ENCODE results near the gene KRT2. TPM values are rescaled to one million over a fixed set of nuclear protein-coding genes. Genes with fewer than 3 reads are reported as not detected.

The KRT2 gene
- total RNA-seq: under 1 TPM in 1 of 3 donors, not detected in 2; 0.12 TPM
- long read RNA-seq, donor 1: 0 reads
- long read RNA-seq, donor 2: 0 reads

DNA sequence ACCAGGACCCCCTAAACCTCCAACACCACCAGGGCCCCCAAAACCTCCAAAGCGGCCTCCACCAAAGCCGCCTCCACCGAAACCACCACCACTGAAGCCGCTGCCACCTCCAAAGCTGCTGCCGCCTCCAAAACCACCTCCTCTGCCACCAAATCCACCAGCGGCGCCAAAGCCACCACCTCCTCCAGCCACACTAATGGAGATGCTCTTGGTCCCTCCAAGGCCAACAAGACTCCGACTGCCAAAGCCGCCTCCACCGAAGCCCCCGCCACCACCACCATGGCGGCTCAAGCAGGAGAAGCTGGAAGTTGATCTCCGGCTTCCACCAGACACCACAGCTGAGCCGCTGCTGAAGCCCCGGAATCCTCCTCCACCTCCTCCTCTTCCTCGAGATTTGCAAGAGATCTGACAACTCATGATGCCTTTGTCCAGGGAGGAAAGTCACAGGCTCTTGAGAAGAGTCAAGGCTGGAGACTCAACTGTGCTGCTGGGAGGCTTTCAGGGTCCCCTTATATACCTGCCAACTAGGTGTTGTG is at the start of gene KRT2:
KRT2 (minus strand) TSS at position 486 of the 536 bp plus-strand sequence; CDS start at position 417, 69 bp downstream.
- intact Hi-C loops (cut with DNase I, micrococcal nuclease): no loop called here
- Histone ChIP-seq H3K9me3 (no peaks in the 10 kb centered on the region), H3K4me1 (ENCODE audit: low read depth) (peaks cover 6% of the 10 kb centered on the region), H3K36me3 (ENCODE audit: low read depth) (no peaks in the 10 kb centered on the region), H3K4me3 (no peak within 1 kb of the TSS)
- no peak for ATAC-seq
- no peak for TF ChIP-seq CTCF (IDR thresholded peaks at IDR 0.05)
- DNase-seq: no peak

- ATAC-seq: no peak
- H3K36me3 ChIP-seq (ENCODE audit: low read depth): no peaks in the 10 kb centered on the region
- no peak for DNase-seq
- TF ChIP-seq CTCF (IDR thresholded peaks at IDR 0.05): no peak
- intact Hi-C loops (cut with DNase I, micrococcal nuclease): no loop called here
- no peaks in the 10 kb centered on the region for H3K4me1 ChIP-seq (ENCODE audit: low read depth)
- no peaks in the 10 kb centered on the region for H3K9me3 ChIP-seq
- H3K4me3 ChIP-seq: no peak overlapping the region
These were observed 49.3 kb upstream of the KRT2 start for GRCh38 chr12:52701281-52701680.

DNA sequence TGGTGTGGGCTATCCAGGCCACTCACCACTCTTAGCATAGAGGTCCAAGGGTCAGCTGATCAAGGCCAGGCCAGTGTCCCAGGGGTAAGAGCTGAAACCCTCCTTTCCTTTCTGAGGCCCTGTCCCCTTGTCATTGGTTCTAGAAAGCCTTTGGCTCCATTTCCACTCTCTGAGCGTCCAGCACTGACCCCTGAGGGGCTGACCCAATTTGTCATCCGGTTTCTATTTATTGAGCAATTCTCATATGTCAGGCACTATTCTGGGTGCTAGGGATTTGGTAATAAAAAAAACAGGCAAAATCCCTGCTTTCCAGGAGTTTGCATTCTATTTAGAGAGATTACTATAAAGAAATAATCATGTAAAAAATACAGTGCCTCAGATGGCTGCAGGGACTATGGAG is 47.9 kb upstream of the KRT2 start:
- no peak overlapping the region for H3K4me3 ChIP-seq
- no peak for TF ChIP-seq CTCF (IDR thresholded peaks at IDR 0.05)
- DNase-seq (no peak), ATAC-seq (no peak)
- intact Hi-C loops (cut with DNase I, micrococcal nuclease): no loop called here
- H3K36me3 ChIP-seq (ENCODE audit: low read depth): no peaks in the 10 kb centered on the region
- no peaks in the 10 kb centered on the region for H3K9me3 ChIP-seq
- H3K4me1 ChIP-seq (ENCODE audit: low read depth): no peaks in the 10 kb centered on the region

GRCh38 chr12:52699373-52699772 is 47.4 kb upstream of the KRT2 start:
- Histone ChIP-seq H3K4me3 (no peak overlapping the region), H3K9me3 (no peaks in the 10 kb centered on the region), H3K36me3 (ENCODE audit: low read depth) (no peaks in the 10 kb centered on the region), H3K4me1 (ENCODE audit: low read depth) (no peaks in the 10 kb centered on the region)
- ATAC-seq: no peak
- no peak for TF ChIP-seq CTCF (IDR thresholded peaks at IDR 0.05)
- intact Hi-C loops (cut with DNase I, micrococcal nuclease): no loop called here
- DNase-seq: no peak

- no peak for TF ChIP-seq CTCF (IDR thresholded peaks at IDR 0.05)
- intact Hi-C loops (cut with DNase I, micrococcal nuclease): no loop called here
- no peak for DNase-seq
- peak; percentile 31 for ATAC-seq
- Histone ChIP-seq H3K9me3 (no peaks in the 10 kb centered on the region), H3K4me3 (no peak overlapping the region), H3K4me1 (ENCODE audit: low read depth) (no peaks in the 10 kb centered on the region), H3K36me3 (ENCODE audit: low read depth) (no peaks in the 10 kb centered on the region)
These were observed 46.8 kb upstream of the KRT2 start for GRCh38 chr12:52698651-52699340.

Data from mucosa of descending colon (tissue), 3 donors.